ENCODE data around the gene C10orf120. TPM values are rescaled to one million over a fixed set of nuclear protein-coding genes. Genes with fewer than 3 reads are reported as not detected.

Gene C10orf120
- total RNA-seq (not detected in 2 replicates), polyA plus RNA-seq (not detected in 2 replicates), polyA minus RNA-seq (not detected in 2 replicates), Bru-seq, nascent RNA (not detected), BruChase-seq, experiment 1, labeled RNA remaining after a 6-hour chase (not detected), BruChase-seq, experiment 2, labeled RNA remaining after a 2-hour chase (not detected)
- polyA plus RNA-seq (2011; cell fraction: cytosol; rRNA removed) = not detected in 2 replicates
- not detected in 2 replicates for polyA plus RNA-seq (2011; cell fraction: nucleus; rRNA removed)
- not detected in 2 replicates for polyA plus RNA-seq (2012)
- polyA minus RNA-seq (2011; cell fraction: cytosol; rRNA and poly(A)+ RNA removed) = not detected
- not detected in 2 replicates for polyA minus RNA-seq (2011; cell fraction: nucleus; rRNA and poly(A)+ RNA removed)
- long read RNA-seq = 0 reads

DNA sequence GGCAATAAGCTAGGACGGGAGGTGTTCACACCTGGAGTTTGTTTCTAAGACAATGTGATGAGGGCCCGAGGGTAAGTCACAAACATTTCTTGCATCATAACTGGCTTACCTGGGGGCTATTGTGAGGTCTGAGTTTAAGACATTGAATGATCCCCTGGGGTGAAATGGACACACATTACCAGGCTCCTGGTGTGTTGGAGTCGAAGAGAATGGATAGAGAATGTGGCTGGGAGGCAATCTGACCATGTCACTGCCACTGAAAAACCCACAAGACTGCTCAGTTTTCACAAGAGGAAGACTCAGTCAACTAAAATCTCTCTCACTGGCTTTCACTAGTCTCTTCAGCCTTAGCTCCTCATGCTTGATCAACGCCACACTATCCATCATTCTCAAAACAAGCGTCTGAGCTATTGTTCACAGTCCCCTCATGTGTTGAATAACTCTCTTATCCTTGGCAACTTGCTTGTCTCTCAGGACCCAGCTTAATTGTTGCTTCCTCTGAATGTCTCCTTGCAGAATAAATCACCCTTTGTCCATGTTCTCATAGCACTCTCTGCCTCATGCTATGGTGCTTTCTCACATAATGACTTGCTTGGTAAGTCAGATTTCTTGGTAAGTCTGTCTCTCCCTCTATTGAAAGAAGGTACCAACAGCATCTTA is at the start of gene C10orf120:
Gene C10orf120 (minus strand): TSS at position 51 of the 660 bp plus-strand sequence. CDS start 56 bp downstream, outside the sequence.
- Histone ChIP-seq H3K79me2 (ENCODE audit: control insufficient read depth, insufficient read depth, low read length) (no peaks in the 10 kb centered on the region), H3K27ac (ENCODE audit: insufficient read depth, low read depth, low read length) (no peak within 1 kb of the TSS), H3K4me2 (ENCODE audit: insufficient read depth, low read length) (no peak within 1 kb of the TSS), H3K9ac (replicated peaks; ENCODE audit: extremely low read depth, insufficient read depth, low read length) (no peak within 1 kb of the TSS), H3K36me3 (ENCODE audit: control insufficient read depth in 2 of 2, extremely low read depth in 1 of 2, insufficient read depth in 2 of 2, low read length in 2 of 2) (no peaks in the 10 kb centered on the region), H3K27me3 (ENCODE audit: control insufficient read depth in 2 of 2, insufficient read depth in 2 of 2, low read length in 2 of 2) (peaks cover 0 to 2% of the 10 kb centered on the region in 2 experiments), H2AFZ (ENCODE audit: low read depth, low read length) (no peak within 1 kb of the TSS), H3K4me3 (replicated peaks in 1 of 3; ENCODE audit: insufficient read depth in 1 of 3, low read depth in 1 of 3, low read length in 3 of 3) (no peak within 1 kb of the TSS), H3K4me1 (ENCODE audit: control insufficient read depth, extremely low read depth, insufficient read depth, low read length) (no peaks in the 10 kb centered on the region), H4K20me1 (replicated peaks; ENCODE audit: control insufficient read depth, extremely low read depth, insufficient read depth, low read length) (no peaks in the 10 kb centered on the region), H3K9me1 (replicated peaks; ENCODE audit: control insufficient read depth, extremely low read depth, insufficient read depth, low read length) (no peaks in the 10 kb centered on the region), H3K9me3 (replicated peaks; ENCODE audit: control insufficient read depth, insufficient read depth, low read length) (no peaks in the 10 kb centered on the region)
- no TSS peak for BruUV-seq (replicated peaks)
- dilution Hi-C loops (cut with MboI; ENCODE audit: extremely low pct_ligation_motif_present, low sequenced_read_pairs) = no loop called here
- FAIRE-seq (no peak), DNase-seq (ENCODE audit: low read depth, low spot score) (no peak)
- POLR2A ChIA-PET = no interaction called here
- intact Hi-C loops (cut with micrococcal nuclease) = loop anchor here (5.0 kb wide), 2 partner anchors 173 to 263 kb away; no protein-coding TSS in a partner anchor
- CTCF ChIA-PET = interaction anchor here (1.1 to 1.2 kb wide), 3 partner anchors 51 to 420 kb away, joined by 3 read pairs; no protein-coding TSS in a partner anchor
- TF ChIP-seq POLR2A (IDR thresholded peaks at IDR 0.05; ENCODE audit: low read depth, low read length) = no peak
- TF ChIP-seq JUN (IDR thresholded peaks at IDR 0.05; ENCODE audit: borderline replicate concordance, insufficient read depth, insufficient read length, low read depth) = no peak
- TF ChIP-seq, protein P1, sequence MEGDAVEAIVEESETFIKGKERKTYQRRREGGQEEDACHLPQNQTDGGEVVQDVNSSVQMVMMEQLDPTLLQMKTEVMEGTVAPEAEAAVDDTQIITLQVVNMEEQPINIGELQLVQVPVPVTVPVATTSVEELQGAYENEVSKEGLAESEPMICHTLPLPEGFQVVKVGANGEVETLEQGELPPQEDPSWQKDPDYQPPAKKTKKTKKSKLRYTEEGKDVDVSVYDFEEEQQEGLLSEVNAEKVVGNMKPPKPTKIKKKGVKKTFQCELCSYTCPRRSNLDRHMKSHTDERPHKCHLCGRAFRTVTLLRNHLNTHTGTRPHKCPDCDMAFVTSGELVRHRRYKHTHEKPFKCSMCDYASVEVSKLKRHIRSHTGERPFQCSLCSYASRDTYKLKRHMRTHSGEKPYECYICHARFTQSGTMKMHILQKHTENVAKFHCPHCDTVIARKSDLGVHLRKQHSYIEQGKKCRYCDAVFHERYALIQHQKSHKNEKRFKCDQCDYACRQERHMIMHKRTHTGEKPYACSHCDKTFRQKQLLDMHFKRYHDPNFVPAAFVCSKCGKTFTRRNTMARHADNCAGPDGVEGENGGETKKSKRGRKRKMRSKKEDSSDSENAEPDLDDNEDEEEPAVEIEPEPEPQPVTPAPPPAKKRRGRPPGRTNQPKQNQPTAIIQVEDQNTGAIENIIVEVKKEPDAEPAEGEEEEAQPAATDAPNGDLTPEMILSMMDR (IDR thresholded peaks at IDR 0.05; ENCODE audit: extremely low read depth in 1 of 2, insufficient read depth in 1 of 2, low read depth in 1 of 2, low read length in 2 of 2) = no peak
- TF ChIP-seq MYC (IDR thresholded peaks at IDR 0.05; ENCODE audit: low read depth, low read length) = no peak
